H1 (cell line): ENCODE measurements around the gene DCAF16. TPM values are rescaled to one million over a fixed set of nuclear protein-coding genes. Genes with fewer than 3 reads are reported as not detected.

ENCODE experiments used
- CHD7 ChIP-seq: fragments of 300-600 bp; sonication (generic); IDR thresholded peaks from 2 replicates; pipeline ENCODE4 v1.7.1; 2012; ENCODE audit warnings: low read length, moderate library complexity, mild to moderate bottlenecking, inconsistent platforms; ENCODE audit not compliant: insufficient replicate concordance
- HDAC2 ChIP-seq, 2 experiments: fragments of 300-600 bp in 1 of 2; sonication (generic) in 1 of 2; IDR thresholded peaks; 2 replicates each; pipeline ENCODE4 v1.6.1; 2011 to 2012; ENCODE audit warnings: low read depth in 2 of 2, low read length in 2 of 2, mild to moderate bottlenecking in 2 of 2, moderate library complexity in 2 of 2, borderline replicate concordance in 1 of 2, inconsistent platforms in 1 of 2
- KDM4A ChIP-seq: IDR thresholded peaks from one replicate; pipeline ENCODE4 v1.7.1; 2012; ENCODE audit warnings: low read depth, mild to moderate bottlenecking, moderate library complexity, low read length, inconsistent platforms; ENCODE audit not compliant: severe bottlenecking
- PHF8 ChIP-seq: fragments of 200-600 bp; sonication (generic); conservative IDR thresholded peaks from 2 replicates; pipeline ENCODE4 v1.7.1; 2012; ENCODE audit warnings: low read depth, mild to moderate bottlenecking, inconsistent platforms, low read length, moderate library complexity
- POLR2A ChIP-seq, 2 experiments: IDR thresholded peaks; 1 replicate in 1 of 2; 2 replicates in 1 of 2; pipeline ENCODE4 v1.6.1; 2011; ENCODE audit warnings: low read depth in 2 of 2, low read length in 2 of 2, mild to moderate bottlenecking in 2 of 2; ENCODE audit errors: control extremely low read depth in 1 of 2
- POLR2AphosphoS5 ChIP-seq: IDR thresholded peaks from 2 replicates; pipeline ENCODE4 v1.6.1; 2011; ENCODE audit warnings: low read depth, low read length
- RBBP5 ChIP-seq: IDR thresholded peaks from 2 replicates; pipeline ENCODE4 v1.7.1; 2012; ENCODE audit warnings: low read depth, mild to moderate bottlenecking, inconsistent platforms, low read length, moderate library complexity, borderline replicate concordance
- RNF2 ChIP-seq: fragments of 200-900, 300-1000 bp; sonication (generic); IDR thresholded peaks from 2 replicates; pipeline ENCODE4 v1.7.1; 2016; ENCODE audit warnings: borderline replicate concordance, low read depth, mild to moderate bottlenecking, antibody characterized with exemption, low read length; ENCODE audit not compliant: poor library complexity, severe bottlenecking; ENCODE audit errors: missing control alignments
- TEAD4 ChIP-seq: IDR thresholded peaks from 2 replicates; pipeline ENCODE4 v1.6.1; 2012; ENCODE audit warnings: low read depth, low read length, inconsistent platforms, mixed read lengths
- polyA plus RNA-seq, 7 experiments: library from polyadenylated mRNA; depleted of rRNA in 3 of 7; stranded (reverse) in 5 of 7; unstranded in 2 of 7; fragments of >200 nt in 5 of 7; fragments of 200-250 nt in 2 of 7; gene quantifications; 1 replicate in 5 of 7; 2 replicates in 1 of 7; 4 replicates in 1 of 7; pipeline versions ENCODE4 v1.2.1 to v1.2.3, GENCODE V29; 2011 to 2013; ENCODE audit warnings: missing spikeins in 2 of 7, mixed read lengths in 2 of 7
- total RNA-seq: library from RNA; stranded (reverse); fragmentation: NEBNext Ultra II Directional; extraction: Animal tissue kit (Norgen Biotek cat#: 25700); gene quantifications from 2 replicates; pipeline ENCODE4 v1.2.1, GENCODE V29; 2021

DCAF16 gene
- total and polyA plus RNA-seq, 2 of the 8 experiments (the other 6 are each of a cell fraction or from before 2014, with no cell fraction given) = 26.5 to 55.7 TPM

- TF ChIP-seq CHD7 = no peak
- no peak for TF ChIP-seq POLR2AphosphoS5
- no peak for TF ChIP-seq RNF2
- TF ChIP-seq HDAC2 (IDR thresholded peaks at IDR 0.05; ENCODE audit: borderline replicate concordance in 1 of 2, low read depth in 2 of 2, low read length in 2 of 2) = no peak
- no peak for TF ChIP-seq KDM4A
- no peak for TF ChIP-seq POLR2A (IDR thresholded peaks at IDR 0.05; ENCODE audit: control extremely low read depth in 1 of 2, low read depth in 2 of 2, low read length in 2 of 2)
- no peak for TF ChIP-seq RBBP5
- no peak for TF ChIP-seq PHF8
- TF ChIP-seq TEAD4 = no peak
Measured at GRCh38 chr4:17823871-17824669, 13.5 kb upstream of the DCAF16 start (continued).
